ENCODE results near the gene DTYMK.
"Not testable (repeated sequence)": the region's sequence is repeated elsewhere in the genome, so short reads cannot be mapped to it uniquely, and the experiment has no call there.

The DTYMK gene, protein sequence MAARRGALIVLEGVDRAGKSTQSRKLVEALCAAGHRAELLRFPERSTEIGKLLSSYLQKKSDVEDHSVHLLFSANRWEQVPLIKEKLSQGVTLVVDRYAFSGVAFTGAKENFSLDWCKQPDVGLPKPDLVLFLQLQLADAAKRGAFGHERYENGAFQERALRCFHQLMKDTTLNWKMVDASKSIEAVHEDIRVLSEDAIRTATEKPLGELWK

DNA sequence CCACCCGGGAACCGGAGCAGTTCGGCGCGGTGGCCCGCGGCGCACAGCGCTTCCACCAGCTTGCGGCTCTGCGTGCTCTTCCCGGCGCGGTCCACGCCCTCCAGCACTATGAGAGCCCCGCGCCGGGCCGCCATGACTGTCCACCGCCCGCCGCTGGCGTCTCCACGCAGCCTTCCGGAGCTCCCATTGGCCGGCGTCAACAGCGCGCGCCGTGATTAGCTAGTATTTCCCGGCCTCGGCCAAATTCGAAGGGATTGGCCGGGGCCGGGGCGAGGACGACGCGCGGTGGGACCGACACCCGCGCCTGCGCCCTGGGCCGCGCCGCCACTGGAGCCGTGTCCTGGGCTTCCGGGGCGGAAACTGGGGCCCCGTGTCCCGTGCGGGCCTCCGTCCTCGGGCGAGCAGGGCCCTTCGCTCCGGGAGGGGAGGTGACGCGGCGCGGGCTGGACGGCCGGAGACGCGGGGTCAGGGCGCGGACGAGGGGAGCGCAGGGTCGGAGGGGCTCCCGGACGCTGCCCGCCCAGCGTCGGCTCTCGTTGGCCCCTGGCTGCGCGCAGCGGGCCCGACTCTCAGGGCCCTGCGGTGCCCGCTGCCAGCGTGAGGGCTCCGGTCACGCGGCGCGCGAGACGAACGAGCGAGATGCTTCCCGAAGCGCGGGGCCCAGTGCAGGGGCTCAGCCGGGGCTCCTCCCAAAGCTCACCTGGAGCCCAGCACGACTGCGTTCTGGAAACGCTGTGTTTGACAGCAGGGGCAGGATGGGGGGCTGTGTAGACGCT lies at the start of gene DTYMK:
DTYMK (minus strand) TSS at position 166 of the 776 bp plus-strand sequence; CDS start at position 134, 32 bp downstream.
- peak; percentile 95 for DNase-seq

DNA sequence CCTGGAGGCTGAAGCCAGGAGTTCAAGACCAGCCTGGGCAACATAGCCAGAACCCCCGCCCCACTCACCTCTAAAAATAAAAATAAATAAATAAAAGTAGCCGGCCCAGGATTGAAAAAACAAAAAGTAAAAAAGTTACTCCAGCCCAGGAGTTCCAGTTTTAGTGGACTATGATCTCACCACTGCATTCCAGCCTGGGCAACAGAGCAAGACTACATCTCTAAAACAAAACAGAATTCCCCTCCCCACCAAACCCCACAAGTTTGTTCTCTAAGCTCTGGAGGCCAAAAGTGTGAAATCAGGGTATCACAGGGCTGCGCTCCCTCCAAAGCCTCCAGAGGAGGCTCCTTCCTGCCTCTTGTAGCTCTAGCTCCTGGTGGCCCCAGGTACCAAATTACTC lies 49.5 kb upstream of the DTYMK start:
- no peak for DNase-seq

DNA sequence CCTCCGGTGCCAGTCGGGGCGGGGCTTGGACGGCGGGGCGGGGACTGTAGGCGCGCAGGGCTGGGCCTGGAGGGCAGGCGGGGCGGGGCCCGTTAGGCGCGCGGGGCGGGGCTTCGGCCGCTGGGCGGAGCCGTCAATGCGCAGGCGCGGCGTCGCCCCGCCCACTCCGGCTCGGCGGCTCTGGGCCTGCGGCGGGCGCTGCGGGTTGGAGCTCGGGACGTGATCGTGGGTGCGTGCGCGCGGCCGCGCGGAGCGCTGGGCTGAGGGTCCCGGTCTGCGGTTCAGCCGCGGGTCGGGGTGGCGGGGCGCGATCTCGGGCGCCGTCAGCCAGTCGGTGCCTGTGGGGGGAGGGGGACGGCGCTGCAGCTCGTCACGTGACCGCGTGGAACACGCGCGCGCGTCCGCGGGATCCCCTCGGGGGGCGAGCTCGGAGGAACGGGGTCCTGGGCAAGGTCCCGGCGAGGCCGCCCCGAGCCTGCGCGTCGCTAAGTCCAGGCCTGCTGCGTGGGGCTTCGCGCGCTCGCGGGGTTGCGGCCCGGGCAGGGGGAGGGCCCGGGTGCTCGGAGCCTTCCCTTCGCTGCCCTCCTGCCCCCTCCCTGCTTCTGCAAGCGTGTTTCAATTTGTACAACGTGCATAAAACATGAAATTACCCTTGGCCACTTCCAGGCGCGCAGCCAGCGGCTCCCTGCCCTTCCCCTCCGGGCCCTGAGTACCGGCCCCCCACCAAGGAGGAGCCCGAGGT lies 48.0 kb upstream of the DTYMK start, which contains the start of gene D2HGDH:
D2HGDH (plus strand) TSS at position 164 of the 742 bp plus-strand sequence. CDS start 595 bp downstream, outside the sequence.
- DNase-seq = peak; percentile 55

DNA sequence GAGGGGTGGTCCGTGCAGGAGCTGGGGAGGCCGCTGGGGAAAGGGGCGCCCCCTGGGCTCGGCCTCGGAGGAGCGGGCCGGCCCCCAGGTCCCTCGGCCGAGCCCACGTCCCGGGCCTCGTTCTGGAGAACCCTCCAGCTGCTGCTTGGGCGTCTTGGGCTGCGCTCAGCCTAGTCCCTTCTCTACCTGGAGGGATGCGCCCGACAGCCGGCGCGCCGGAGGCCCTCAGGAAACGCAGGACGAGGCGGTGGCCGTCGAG lies 47.5 kb upstream of the DTYMK start:
- DNase-seq = no peak

DNA sequence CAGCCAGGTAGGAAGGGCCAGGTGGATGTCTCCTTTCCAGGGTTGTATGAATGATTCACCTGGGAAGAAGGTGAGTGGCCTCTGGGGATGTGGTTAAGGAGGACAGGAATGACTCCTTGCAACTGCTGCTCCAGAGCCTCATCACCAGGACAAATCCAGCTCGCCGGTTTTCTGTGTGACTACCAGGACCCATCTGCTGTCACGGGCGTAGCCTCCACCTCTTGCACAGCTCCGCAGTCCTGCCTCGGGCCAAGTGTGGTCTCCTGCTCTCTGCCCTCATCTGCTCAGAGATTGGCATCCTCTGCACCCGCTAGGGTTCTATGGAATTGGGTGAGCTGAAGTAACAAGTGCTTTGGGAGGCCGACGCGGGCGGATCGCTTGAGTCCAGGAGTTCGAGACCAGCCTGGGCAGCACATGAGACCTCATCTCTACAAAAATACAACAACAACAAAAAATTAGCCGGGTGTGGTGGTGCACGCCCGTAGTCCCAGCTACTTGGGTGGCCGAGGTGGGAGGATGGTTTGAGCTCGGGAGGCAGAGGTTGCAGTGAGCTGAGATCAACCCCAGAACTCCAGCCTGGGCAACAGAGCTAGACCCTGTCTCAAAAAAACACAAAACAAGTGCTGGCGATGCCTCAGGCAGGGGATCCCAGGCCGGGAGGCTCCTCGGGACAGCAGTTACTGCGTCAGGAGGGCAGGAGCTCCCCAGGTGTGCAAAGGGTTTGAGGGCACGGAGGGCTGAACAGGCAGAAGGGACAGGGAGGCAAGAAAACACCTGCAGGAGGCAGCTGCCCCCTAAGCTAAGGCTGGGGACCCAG lies 47.0 kb upstream of the DTYMK start:
- no peak for DNase-seq

DNA sequence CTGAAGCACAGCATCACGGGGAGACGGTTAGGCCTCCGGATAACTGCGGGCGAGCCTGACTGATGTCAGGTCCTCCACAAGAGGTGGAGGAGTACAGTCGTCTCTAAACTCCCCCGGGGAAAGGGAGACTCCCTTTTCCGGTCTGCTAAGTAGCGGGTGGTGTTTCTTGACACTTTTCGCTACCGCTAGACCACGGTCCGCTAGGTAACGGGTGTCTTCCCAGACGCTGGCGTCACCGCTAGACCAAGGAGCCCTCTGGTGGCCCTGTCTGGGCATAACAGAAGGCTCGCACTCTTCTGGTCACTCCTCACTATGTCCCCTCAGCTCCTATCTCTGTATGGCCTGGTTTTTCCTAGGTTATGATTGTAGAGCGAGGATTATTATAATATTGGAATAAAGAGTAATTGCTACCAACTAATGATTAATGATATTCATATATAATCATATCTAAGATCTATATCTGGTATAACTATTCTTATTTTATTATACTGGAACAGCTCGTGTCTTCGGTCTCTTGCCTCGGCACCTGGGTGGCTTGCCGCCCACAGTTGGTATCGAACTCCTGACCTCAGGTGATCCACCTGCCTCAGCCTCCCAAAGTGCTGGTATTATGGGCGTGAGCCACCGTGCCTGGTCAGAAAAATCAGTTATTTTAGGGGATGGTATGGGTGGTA lies 46.0 kb upstream of the DTYMK start:
- DNase-seq = not testable (repeated sequence)

DNA sequence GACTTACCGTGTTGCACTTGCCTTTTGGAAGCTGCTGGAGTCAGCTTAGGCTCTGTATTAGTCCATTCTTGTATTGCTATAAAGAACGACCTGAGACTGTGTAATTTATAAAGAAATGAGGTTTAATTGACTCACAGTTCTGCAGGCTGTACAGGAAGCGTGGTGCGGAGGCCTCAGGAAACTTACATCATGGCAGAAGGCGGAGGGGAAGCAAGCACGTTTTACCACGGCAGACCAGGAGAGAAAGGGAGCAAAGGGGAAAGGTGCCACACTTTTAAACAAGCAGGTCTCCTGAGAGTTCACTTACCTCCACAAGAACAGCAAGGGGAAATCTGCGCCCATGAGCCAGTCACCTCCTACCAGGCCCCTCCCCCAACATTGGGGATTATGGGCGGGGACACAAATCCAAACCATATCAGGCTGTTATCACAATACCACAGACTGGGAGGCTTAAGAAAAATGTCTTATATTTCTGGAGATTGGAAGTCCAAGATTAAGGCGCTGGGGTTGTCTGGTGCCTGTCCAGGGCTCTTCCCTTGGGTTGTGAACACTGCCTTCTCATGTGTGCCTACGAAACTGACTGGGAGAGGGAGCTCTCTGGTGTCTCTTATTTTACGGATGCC lies 44.2 kb upstream of the DTYMK start:
- DNase-seq = no peak

DNA sequence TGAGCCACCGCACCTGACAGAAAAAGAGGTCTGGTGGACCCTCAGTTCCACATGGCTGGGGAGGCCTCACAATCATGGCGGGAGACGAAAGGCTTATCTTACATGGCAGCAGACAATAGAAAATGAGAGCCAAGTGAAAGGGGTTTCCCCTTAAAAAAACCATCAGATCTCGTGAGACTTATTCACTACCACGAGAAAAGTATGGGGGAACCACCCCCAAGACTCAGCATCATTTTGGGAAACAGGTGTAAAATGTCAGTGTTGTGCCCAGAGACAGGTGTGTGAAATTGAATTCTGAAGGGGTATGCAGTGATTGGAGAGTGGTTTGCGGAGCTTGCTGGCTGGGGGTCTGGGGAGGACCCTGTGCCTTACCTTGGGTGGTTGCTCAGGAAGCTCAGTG lies 43.3 kb upstream of the DTYMK start:
- no peak for DNase-seq

DNA sequence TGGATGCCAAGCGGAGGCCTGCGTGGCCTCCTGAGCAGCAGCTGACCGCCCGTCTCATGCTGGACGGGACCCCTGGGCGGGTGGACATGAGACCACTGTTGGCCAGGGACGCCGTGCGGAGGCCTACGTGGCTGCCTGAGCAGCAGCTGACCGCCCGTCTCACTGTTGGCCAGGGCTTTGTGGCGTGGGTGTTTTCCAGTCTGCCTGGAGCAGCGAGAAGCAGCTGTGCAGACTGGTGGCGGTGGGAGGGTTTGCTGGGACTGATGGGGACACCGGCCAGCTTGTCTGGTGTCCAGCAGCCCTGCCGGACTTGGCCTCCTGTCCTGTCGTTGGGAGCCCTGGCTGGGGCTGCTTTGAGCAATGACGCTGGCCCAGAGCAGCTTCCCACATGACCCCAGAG lies 42.0 kb upstream of the DTYMK start:
- DNase-seq = no peak

DNA sequence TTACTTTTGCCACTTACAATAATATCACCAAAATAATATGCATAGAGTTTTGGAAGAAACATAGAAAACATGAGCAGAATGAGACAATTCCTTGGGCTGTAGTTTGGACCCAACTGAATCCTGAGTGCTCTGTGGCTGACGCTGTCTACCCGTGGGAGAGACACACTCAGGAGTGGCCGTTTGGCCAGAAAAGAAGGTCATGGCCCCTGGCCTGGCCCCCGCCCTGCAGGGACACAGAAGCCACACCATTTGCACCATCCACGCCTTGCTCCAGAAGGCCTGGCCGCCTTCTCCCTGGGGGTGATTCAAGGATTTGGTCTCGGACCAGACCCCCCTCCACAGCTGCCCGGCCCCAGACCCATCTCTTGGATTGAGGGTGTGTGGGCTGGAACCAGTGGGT lies 41.4 kb upstream of the DTYMK start:
- DNase-seq = no peak

DNA sequence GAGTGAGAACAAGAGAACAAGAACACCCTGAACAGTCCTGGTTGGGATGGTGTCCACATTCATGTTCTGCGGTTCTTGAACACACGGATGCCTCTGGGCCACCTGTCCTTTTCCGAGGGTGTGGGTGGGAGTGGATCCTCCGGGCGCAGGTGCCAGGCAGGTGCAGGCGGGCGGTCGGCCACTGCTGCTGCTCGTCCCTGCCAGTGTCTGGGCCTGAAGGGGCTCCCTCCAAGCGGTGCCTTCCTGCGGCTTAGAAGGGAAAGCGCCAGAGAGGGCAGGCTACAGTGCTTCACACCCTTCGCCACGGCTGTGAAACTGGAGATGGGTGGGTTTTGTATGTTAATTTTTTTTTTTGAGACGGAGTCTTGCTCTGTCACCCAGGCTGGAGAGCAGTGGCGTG lies 39.8 kb upstream of the DTYMK start:
- DNase-seq = no peak

DNA sequence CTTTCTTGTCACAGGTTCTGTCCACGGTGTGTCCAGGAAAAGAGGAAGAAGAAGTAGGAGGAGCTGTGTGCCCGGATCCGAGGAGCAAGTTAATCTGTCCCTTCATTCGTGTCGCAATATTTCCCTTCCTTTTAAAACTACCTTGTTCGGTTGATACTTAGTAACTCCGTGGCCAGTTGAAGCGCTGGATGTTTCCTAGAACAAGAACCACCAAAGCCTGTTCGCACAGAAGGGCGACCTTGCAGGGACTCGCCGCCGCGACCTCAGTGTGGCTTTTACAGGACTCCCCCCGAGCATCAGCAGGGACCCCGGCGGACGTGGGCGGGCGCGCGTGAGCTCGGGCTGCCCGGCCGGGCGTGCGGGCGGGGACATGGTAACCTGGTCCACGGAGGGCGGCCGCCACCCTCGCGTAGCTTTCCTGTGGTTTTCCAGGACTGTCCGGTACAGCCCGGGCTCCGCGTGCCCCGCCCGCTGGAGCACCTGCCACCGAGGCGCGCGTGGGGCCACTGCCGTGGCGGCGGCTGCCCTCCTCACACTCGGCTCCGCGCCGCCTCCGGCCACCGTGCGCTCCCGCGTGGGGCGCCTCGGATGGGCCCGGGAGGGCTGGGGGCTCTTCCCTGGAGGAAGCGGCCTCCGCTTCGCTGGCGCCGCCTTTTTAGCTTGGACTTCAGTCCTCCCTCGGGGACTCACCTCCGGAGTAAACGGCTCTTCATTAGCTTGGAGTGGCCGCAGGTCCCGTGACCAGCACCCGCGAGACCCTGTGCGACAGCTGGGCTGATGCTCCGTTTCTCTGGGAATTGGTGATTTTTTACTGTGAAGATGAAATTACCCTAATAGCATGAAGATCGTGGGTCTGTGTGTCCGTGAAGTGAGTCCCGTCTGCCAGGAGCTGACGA lies 38.6 kb upstream of the DTYMK start:
- DNase-seq = no peak

DNA sequence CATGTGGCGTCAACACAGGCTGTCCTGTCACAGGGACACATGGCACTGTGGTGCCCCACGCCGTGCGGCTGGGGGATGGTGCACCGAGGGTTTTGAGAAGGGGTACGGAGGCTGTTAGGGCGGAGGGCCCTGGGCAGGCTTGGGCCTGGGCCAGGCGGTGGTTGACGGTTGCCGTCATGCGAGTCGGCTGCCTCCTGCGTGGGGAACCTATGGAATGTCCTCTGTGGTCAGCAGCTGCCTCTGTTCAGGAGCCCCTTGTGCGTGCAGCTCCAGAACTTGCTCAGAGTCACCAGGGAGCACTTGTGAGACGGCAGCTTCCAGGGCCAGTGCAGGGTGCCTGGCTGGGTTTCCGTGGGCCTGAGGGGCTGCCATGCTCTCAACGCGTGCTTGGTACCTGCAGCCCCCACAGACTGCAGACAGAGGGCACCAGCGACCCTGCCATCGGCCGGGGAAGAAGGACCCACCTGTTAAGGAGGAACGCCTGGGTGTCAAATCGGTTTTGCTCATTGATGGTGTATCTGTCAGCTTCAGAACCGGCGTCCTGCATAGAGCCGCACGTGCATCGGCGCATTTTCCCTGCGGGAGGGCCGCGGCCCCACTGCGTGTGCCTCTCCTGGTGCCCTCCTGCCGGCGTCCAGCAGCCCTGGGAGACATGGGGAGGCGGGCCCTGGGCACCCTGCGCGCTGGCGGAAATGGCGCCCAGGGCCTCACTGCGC lies 37.8 kb upstream of the DTYMK start:
- DNase-seq = no peak

DNA sequence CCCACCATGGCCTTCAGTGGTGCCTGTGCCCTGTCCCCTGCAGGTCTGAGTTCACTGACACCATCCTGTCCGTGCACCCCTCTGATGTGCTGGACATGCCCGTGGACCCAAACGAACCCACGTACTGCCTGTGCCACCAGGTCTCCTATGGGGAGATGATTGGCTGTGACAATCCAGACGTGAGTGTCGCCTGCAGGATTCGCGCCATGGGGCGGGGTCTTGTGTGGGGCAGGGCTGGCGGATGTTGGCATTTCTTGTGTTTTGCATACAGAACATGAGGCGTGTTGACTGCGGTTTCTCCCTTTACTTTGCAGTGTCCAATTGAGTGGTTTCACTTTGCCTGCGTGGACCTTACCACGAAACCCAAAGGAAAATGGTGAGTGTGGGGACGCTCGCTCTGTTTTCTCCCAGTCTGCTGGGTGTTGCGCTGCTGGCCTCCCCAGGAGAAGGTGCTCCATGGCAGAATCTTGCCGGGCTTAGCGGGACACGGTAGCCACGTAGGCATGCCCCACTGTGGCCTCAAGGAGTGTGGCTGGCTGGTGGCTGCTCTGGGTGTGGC lies 36.4 kb upstream of the DTYMK start:
- no peak for DNase-seq

DNA sequence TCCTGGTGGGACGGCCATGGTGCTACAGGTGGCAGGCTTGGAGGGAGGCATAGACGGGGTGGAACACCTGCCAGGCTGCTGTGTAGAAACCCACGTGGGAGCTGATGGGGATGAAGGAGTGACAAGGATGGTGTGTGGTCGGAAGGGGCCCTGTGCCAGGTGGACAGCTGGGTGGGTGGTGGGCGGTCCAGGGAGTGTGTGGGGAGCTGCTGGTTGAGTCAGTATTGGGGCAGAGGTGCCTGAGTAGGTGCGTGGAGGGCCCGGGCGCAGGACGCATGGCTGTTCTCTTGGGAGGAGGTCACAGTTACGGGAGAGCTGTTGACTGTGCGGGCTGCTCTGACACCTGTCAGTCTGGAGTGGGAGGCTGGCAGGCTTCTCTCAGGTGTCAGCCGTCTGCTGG lies 35.2 kb upstream of the DTYMK start:
- no peak for DNase-seq

DNA sequence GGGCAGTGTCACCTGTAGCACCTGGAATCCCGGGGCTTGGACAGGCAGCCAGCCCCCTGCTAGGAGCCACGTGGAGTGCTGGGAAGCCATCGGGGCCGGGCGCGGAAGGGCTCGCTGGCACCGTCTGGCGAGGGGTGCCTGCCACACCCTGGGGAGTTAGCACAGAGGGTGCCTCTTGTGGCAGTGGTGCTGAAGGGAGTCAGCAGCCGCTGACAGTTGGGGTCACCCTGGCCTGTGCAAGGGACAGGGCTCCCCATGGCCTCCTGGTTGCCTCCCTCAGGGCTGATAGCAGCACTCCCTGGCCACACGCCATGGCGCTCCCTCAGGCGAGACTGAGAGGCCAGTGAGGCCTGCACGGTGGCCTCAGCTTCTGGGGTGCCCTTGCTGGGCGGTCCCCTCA lies 33.9 kb upstream of the DTYMK start:
- DNase-seq = no peak

DNA sequence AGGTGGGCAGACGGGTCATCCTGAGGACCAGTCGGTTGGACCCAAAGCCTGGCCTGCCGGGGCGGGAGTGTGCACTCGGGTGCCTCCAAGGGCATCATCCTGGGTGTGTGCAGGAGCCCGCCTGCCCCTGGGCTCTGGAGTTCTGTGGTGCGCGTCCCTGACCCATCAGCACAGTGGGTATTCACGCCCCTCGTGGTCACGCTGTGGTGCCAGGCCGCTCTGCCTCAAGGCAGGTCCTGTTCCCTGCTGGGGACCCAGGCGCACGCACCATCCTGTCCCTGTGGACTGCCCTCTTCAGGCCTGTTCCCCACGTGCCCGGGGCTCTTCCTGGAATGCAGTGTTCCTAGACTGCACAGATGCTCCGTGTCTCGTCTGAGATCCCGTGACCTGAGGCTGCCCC lies 33.5 kb upstream of the DTYMK start:
- no peak for DNase-seq

DNA sequence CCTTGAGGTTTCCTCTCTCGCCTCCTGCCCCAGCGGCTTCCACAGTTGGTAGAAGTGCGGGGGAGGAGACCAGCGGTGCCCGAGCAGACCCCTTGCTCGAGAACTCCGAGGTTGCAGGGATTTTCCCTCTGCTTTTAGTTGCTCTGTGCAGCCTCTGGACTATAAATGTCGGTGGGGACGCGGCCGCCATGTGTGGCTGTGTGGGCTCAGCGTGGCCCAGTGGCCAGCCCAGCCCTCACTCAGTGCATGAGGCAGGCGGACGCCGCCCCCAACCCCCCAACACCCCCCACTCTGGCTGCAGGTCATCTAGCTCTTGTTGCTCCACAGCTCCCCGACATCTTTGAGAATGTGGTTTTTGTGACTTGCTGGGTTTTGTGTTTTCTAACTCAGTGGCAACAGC lies 32.5 kb upstream of the DTYMK start:
- DNase-seq = no peak

DNA sequence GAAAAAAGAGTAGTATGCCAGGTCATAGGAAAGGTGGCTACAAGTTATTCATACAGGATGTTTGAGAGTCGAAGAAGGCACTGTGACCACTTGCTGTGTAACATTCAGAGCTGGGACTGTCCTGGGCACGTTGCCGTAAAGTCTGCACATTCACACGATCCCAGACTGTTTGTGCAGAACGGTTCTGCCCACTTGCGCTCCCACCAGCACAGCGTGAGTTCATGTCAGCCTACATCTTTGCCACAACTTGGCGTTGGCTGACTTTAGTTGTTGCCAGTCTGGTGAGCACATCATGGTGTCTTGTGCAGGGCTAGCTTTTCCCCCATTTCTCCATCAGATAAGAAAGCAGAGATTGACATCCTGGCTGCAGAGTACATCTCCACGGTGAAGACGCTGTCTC lies 22.3 kb upstream of the DTYMK start:
- no peak for DNase-seq

DNA sequence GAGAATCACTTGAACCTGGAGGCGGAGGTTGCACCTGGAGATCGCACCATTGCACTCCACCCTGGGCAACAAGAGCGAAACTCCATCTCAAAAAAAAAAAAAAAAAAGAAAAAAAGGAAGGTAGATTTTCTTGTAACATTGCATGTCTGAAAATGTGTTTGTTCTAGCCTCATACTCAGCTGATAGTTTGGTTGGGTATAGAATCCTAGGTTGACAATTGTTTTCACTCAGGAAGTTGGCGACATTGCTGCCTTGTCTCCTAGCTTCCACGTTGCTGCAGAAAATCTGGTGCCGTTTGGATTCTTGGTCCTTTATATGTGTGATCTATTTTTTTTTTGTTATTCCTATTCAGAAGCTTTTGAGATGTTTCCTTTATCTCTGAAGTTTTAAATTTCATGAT lies 19.9 kb upstream of the DTYMK start:
- no peak for DNase-seq

All from NCI-H510A treated with DMSO at 0.1 percent for 48 hours (cell line).